Cardiac muscle cell (in vitro differentiated cells and primary cell): ENCODE data around the gene ZNF778. TPM values are rescaled to one million over a fixed set of nuclear protein-coding genes. Genes with fewer than 3 reads are reported as not detected.
A peak's percentile ranks its signal among the peaks of the same experiment; 100 is the strongest.

Experiments
- DNase-seq, 2 donors: peaks; one replicate each; pipeline versions ENCODE4 v3.0.0 to v3.0.0-alpha.2; 2010 to 2017; ENCODE audit warnings: low read depth in 1 of 2, low spot score in 1 of 2
- H3K27ac ChIP-seq: fragments of 200-600 bp; sonication (generic); 2 replicates; pipeline ENCODE4 v1.5.1; 2016
- H3K27me3 ChIP-seq: fragments of 200-600 bp; sonication (generic); 2 replicates; pipeline ENCODE4 v1.6.0; 2016; ENCODE audit warnings: control low read depth
- H3K36me3 ChIP-seq: fragments of 200-600 bp; sonication (generic); 2 replicates; pipeline ENCODE4 v1.5.1; 2016; ENCODE audit warnings: control low read depth
- H3K4me1 ChIP-seq: fragments of 200-600 bp; sonication (generic); 2 replicates; pipeline ENCODE4 v1.8.1; 2017; ENCODE audit warnings: low read depth, mild to moderate bottlenecking, mixed run types
- H3K4me3 ChIP-seq: fragments of 200-600 bp; sonication (generic); 2 replicates; pipeline ENCODE4 v1.5.1; 2016; ENCODE audit warnings: mild to moderate bottlenecking
- H3K9me3 ChIP-seq: fragments of 200-600 bp; sonication (generic); 2 replicates; pipeline ENCODE4 v1.5.1; 2017; ENCODE audit warnings: low read depth, mild to moderate bottlenecking, control low read depth
- CTCF ChIP-seq: IDR thresholded peaks from 2 replicates; pipeline ENCODE4 v1.5.1; 2012; ENCODE audit warnings: low read depth, mild to moderate bottlenecking, low read length
- polyA plus RNA-seq: library from polyadenylated mRNA; unstranded; fragments of >200 nt; fragmentation: Nextera tagmentation; extraction: Ambion mirVana; gene quantifications from 2 replicates; pipeline ENCODE4 v1.2.1, GENCODE V29; 2016
- total RNA-seq: library from RNA; depleted of rRNA; stranded (reverse); fragments of >200 nt; gene quantifications from 2 replicates; pipeline ENCODE4 v1.2.3, GENCODE V29; 2016

Gene ZNF778
- total and polyA plus RNA-seq, 2 experiments from 2014 or later = 4.1 to 25.8 TPM

GRCh38 chr16:89277641-89278341, 60.3 kb downstream of the ZNF778 start:
- no peak for TF ChIP-seq CTCF
- Histone ChIP-seq H3K27me3 (no peaks in the 10 kb centered on the region), H3K4me3 (no peak overlapping the region), H3K4me1 (peaks cover 19% of the 10 kb centered on the region), H3K36me3 (peaks cover 30% of the 10 kb centered on the region), H3K9me3 (no peaks in the 10 kb centered on the region), H3K27ac (peak overlapping the region; percentile 87)
- DNase-seq = peak in 1 of 2 donors; percentile 33

GRCh38 chr16:89278441-89279240, 61.1 kb downstream of the ZNF778 start:
- Histone ChIP-seq H3K9me3 (no peaks in the 10 kb centered on the region), H3K27me3 (no peaks in the 10 kb centered on the region), H3K4me1 (peaks cover 19% of the 10 kb centered on the region), H3K4me3 (no peak overlapping the region), H3K36me3 (peaks cover 27% of the 10 kb centered on the region), H3K27ac (peak overlapping the region; percentile 87)
- no peak for TF ChIP-seq CTCF
- no peak for DNase-seq

- Histone ChIP-seq H3K36me3 (peaks cover 21% of the 10 kb centered on the region), H3K27me3 (no peaks in the 10 kb centered on the region), H3K4me1 (peaks cover 19% of the 10 kb centered on the region), H3K9me3 (no peaks in the 10 kb centered on the region), H3K4me3 (no peak overlapping the region), H3K27ac (no peak overlapping the region)
- no peak for TF ChIP-seq CTCF
- no peak for DNase-seq
Measured at GRCh38 chr16:89279666-89280481, 62.4 kb downstream of the ZNF778 start.

GRCh38 chr16:89280546-89281188, 63.2 kb downstream of the ZNF778 start:
- Histone ChIP-seq H3K4me3 (no peak overlapping the region), H3K27me3 (no peaks in the 10 kb centered on the region), H3K36me3 (peaks cover 28% of the 10 kb centered on the region), H3K27ac (no peak overlapping the region), H3K4me1 (peaks cover 19% of the 10 kb centered on the region), H3K9me3 (no peaks in the 10 kb centered on the region)
- no peak for TF ChIP-seq CTCF
- no peak for DNase-seq

- DNase-seq = no peak
- Histone ChIP-seq H3K4me1 (peaks cover 19% of the 10 kb centered on the region), H3K27ac (no peak overlapping the region), H3K36me3 (peaks cover 33% of the 10 kb centered on the region), H3K27me3 (no peaks in the 10 kb centered on the region), H3K9me3 (no peaks in the 10 kb centered on the region), H3K4me3 (no peak overlapping the region)
- TF ChIP-seq CTCF = no peak
Measured at GRCh38 chr16:89281189-89281577, 63.7 kb downstream of the ZNF778 start.
